Fibroblast of peridontal ligament (primary cell): ENCODE results near the gene APP.

Experiments used
- DNase-seq: peaks from one replicate; pipeline ENCODE4 v3.0.0-alpha.2; 2010; ENCODE audit errors: extremely low read depth

Gene APP

GRCh38 chr21:26170471-26171257 lies at the start of gene APP:
Gene APP (minus strand): TSS chr21:26170770. CDS start chr21:26170620, 150 bp downstream.
- DNase-seq: peak; percentile 63

GRCh38 chr21:26212220-26212619 lies 41.6 kb upstream of the APP start:
- DNase-seq: no peak

DNA sequence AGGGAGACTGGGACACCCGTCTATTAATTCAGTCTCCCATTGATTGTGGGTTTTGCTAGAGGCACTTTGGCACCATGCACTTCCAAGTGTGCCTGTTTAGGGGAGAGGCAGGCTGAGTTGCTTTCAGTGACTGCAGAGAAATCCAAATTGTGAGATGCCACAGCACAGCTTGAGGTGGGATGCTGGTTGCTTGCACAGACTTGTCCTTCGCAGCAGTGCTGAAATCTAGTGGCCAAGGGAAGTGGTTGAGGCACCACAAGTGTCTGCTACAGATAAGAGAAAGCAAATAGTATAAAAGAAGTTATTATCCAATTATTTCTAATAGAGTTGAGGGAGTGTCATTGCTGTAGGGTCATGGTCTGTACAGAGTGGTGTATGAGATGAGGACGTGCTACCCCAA lies 40.0 kb upstream of the APP start:
- no peak for DNase-seq

- DNase-seq: no peak
These were observed 36.5 kb upstream of the APP start for GRCh38 chr21:26207021-26207420.

GRCh38 chr21:26199456-26199855 lies 28.9 kb upstream of the APP start:
- DNase-seq: peak; percentile 27

DNA sequence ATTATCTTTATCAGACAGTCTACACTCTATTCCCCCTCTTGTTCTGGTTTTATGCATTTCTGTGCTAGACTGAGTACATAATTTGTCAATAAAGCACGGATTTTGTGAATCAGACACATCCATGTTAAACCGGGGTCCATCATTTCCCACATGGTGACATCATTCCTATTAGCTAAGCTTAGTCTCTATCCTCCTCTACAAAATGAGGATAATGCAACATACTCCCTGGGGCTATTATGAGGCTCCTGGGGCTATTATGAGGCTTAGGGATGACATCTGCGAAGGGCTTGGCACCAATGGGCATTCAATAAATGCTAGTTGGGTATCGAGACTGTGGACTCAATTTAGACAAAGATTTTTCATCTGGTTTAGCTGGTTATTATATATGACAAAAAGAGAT lies 25.1 kb upstream of the APP start:
- DNase-seq: no peak

- DNase-seq: peak; percentile 61
These were observed 24.3 kb upstream of the APP start for GRCh38 chr21:26194811-26195251.

- peak; percentile 44 for DNase-seq
These were observed 23.8 kb upstream of the APP start for GRCh38 chr21:26194326-26194725.

- DNase-seq: no peak
These were observed 21.0 kb upstream of the APP start for GRCh38 chr21:26191609-26192008.

GRCh38 chr21:26188422-26188821 lies 17.9 kb upstream of the APP start:
- DNase-seq: no peak

GRCh38 chr21:26185446-26185845 lies 14.9 kb upstream of the APP start:
- DNase-seq: no peak

DNA sequence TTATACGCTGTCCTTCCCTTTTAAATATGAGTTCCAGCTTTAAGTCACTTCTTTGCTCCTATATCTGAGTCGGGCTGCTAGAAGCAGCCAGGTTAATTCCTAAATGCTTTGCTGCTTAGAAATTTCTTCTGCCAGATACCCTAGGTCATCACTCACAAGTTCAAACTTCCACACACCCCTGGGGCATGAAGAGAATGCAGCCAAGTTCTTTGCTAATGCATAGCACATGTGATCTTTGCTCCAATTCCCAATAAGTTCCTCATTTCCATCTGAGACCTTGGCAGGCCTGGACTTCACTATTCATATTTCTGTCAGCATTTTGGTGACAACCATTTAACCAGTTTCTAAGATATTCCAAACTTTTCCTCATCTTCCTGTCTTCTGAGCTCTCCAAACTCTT lies 14.5 kb upstream of the APP start:
- DNase-seq: peak; percentile 39

DNA sequence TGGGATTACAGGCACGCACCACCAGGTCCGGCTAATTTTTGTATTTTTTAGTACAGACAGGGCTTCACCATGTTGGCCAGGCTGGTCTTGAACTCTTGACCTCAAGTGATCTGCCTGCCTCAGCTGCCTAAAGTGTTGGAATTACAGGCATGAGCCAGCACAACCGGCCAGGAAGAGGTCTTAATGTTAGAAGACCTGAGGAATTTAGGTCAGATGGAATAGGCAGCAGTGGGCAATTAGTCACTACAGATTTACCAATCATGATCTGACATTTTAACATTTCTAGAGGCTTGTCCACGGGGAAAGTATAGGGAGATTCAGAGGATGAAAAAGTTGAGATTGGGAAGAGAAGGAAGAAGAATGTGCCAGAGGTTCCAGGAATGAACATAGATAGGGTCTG lies 8.9 kb upstream of the APP start:
- DNase-seq: no peak

- no peak for DNase-seq
These were observed 7.3 kb upstream of the APP start for GRCh38 chr21:26177746-26178426.

DNA sequence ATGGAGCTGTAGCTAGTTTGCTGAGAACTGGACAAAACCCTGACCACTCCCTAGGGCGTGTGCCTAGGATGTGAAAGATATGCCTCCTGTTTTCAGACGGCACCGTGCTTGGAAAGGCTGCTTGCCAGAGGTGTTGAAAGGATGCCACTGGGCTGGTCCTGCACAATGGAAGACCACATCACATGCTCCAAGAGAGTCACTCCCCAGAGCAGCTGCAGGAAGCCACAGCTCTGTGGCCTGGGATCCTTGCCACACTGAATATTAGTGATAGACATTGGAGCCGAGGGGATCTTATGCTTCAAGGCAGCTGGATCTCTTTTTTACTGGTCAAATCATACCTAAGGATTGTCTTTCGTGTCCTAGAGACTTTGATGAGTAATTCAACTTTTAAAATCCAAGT lies 6.6 kb upstream of the APP start:
- DNase-seq: no peak

- DNase-seq: no peak
These were observed 909 bp upstream of the APP start for GRCh38 chr21:26171258-26172100.

- peak; percentile 58 for DNase-seq
These were observed 729 bp downstream of the APP start for GRCh38 chr21:26169611-26170470.

- DNase-seq: peak; percentile 76
These were observed 1.4 kb downstream of the APP start for GRCh38 chr21:26169061-26169610.

DNA sequence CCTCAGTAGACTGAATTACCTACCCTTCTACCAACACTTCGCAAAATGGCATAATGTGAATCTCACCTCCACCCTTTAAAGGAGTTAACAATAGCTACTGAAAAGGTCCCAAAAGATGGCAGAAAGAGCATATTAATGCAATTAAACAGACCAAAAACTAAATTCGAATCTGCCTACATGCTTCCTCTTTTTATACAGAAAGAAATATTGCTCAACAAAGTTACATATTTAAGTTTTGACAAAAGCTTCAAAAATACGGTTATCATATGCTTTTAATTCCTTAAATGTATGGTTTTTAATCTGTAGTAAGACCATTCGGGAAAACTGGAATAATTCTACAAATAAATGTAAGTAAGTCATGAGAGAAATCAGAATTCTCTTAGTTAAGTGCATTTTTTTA lies 2.2 kb downstream of the APP start:
- DNase-seq: no peak

GRCh38 chr21:26167593-26167992 lies 3.0 kb downstream of the APP start:
- no peak for DNase-seq

DNA sequence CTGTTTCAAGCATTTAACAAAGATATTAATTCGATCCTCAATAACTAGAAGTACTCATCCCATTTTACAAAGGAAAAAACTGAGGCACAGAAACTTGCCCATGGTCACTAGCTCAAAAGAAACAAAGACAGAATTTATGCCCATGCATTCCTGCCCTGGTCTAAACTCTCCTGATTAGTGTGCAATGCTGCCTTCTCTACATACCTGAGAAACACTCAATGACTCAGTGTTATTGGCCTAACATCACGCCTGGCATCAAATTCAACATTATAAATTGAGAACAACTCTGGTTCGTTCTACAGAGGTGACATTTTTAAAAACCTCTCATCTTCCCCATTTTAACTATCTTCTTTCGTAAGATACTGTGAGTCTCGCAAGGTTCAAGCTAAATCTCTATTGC lies 5.2 kb downstream of the APP start:
- no peak for DNase-seq
